GM18526 (cell line): Measurements from ENCODE around the gene SMC6.

Experiments used
- POLR2A ChIP-seq: IDR thresholded peaks from 3 replicates; pipeline ENCODE4 v1.6.1; 2011; ENCODE audit not compliant: insufficient read length; ENCODE audit errors: extremely low read depth

SMC6 gene

DNA sequence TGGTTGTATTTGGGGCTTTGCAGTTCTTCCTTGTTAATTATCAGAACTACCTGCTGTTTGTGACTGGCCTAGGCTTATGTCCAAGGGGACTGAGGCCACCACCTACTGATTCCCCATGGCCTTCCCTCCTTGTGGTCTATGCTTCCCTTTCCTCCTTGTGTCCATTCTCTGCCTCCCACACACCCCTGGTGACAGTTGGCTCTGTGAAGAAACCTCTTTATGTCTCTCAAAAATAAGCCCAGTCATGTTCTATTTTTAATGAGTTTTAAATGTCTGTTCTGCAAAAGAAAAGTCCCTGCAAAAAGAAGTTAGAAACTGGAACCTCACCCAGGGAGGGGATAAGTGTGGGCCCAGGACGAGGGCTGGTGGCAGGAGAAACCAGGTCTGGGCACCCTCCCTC lies 105.0 kb downstream of the SMC6 start:
- no peak for TF ChIP-seq POLR2A

GRCh38 chr2:17646838-17647701 lies 106.5 kb downstream of the SMC6 start:
- TF ChIP-seq POLR2A, result no peak

DNA sequence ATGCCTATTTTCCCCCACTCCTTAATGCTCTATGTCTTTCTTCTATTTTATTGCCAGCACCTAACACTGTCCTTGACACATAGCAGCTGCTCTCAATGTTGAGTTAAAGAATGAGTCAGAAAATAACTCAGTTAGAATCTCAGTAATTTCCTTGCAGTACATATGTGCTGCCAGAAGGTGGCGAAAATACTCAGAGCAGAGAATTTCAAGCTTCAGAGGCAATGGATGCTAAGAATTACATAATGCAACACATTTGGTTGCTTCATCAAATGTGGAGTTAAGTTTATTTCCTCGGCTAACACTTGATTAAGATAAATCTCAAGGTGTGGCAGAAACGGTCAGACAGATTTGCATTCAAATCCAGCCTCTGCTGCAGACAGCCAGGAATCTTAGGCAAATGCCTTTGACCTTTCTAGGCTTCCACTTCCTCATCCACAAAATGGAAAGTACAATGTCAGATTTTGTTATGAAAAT lies 107.5 kb downstream of the SMC6 start:
- no peak for TF ChIP-seq POLR2A

- no peak for TF ChIP-seq POLR2A
Observed at GRCh38 chr2:17644997-17645720, 108.5 kb downstream of the SMC6 start.

DNA sequence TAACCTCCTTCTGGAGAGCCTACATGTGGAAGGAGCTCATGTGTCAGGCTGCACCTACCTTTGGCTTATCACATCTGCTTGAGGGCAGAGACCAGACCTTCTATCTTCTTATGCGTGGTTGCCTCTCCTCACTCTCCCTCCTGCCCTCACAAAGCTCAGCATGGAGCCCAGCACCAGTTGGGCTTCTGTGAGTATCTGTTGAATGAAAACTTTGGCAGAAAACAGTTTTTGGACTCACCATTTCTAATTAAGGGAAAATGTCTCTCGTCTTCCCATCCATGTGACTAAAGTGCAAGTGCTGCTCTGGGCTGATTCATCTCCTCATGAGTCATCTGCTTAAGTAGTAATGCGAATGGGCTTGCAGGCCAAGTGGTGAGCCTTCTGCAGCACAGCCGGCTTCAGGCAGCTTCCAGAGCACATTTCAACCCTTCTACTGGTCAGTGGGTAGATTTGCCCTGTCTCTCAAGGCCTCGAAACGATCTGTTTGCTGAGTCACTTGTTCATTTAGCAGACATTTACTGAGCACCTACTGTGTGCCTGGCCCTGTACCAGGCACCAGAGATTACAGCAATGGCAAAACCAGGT lies 110.5 kb downstream of the SMC6 start:
- TF ChIP-seq POLR2A, result no peak

- TF ChIP-seq POLR2A, result no peak
Observed at GRCh38 chr2:17640406-17640805, 113.2 kb downstream of the SMC6 start.

DNA sequence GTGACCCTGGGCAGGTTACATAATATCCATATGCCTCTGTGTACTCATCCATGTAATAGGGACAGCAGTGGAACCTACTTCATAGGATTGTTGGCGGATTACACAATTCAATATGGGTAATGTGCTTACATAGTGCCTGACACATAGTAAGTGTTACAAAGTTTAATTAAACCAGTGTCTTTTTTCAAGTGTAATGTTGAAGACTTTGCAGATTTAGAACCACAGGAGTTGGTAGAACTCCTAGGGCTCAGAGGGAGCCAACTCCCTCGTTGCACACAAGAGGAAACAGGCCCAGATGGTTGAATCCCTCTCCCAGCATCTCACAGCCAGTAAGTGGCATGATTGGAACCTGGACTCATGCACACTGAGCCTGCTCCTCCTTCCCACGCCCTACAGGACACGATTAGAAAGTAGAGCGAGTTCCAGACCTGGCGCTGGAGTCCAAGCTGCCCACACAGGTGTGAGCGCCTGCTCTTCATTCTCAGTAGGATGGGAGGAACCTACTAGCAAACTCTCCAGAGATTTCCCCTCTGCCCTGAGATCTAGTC lies 115.3 kb downstream of the SMC6 start:
- no peak for TF ChIP-seq POLR2A

GRCh38 chr2:17637131-17637906 lies 116.3 kb downstream of the SMC6 start:
- TF ChIP-seq POLR2A, result no peak

- TF ChIP-seq POLR2A, result no peak
Observed at GRCh38 chr2:17636257-17636656, 117.4 kb downstream of the SMC6 start.

- no peak for TF ChIP-seq POLR2A
Observed at GRCh38 chr2:17634997-17635396, 118.6 kb downstream of the SMC6 start.

DNA sequence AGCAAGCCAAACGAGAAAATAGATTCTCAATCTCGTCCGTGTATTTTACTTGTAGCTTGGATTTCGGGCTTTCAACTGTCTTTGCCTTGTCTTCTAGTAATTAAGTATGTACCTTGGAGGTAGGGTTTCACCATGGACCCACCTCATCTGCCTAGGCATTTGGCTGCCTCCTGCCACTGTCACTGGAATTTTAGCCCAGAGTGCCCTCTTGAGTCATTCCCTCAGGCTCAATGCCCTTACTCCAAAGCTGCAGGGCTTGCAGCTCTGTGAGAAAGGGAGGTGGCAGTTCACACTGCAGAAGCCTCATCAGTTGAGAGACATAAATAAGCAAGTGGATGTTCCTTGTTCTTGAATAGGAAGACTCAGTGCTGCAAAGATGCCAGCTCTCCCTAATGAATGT lies 123.5 kb downstream of the SMC6 start:
- no peak for TF ChIP-seq POLR2A

DNA sequence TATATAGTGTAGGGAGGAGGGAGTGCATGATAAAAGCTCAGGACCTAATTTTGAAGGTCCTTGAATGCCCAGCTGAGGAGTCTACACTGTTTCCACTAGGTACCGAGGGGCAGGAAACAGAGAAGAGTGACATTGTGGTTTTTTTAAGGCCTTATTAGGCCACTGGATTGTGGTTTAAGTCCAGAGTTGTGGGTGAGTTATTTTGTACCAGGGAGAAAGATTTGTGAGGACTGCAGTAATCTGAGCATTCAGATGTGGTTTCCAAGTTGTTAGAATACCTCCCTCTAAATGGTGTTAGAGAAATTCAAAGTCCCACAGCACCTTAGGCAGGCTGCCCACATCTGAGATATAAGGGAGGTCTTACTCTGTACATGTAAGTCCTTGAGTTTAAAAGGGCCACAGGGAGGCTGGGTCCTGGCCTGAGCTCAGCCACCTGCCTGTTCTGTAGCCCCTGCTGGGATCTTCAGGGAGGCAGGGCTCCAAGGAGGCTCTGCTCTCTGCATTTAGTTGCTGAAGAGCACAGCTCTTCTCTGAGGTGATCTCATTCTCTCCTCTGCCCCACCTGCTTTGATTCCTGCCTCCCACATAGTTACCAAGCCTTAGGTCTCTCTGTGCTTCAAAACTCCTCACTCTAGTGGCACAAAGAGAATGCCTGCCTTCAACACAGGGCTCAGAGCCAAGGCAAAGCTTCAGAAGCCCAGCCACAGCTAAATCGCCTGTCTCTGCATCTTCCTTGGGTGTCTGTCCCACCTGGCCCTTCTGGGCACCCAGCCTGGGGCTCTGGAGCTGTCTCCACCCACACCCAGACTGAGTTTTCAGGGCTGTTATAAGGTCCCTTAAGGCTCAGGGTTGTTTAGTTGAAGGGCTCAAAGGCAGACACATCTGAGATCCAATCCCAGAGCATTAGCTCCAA lies 125.0 kb downstream of the SMC6 start:
- TF ChIP-seq POLR2A, result no peak

DNA sequence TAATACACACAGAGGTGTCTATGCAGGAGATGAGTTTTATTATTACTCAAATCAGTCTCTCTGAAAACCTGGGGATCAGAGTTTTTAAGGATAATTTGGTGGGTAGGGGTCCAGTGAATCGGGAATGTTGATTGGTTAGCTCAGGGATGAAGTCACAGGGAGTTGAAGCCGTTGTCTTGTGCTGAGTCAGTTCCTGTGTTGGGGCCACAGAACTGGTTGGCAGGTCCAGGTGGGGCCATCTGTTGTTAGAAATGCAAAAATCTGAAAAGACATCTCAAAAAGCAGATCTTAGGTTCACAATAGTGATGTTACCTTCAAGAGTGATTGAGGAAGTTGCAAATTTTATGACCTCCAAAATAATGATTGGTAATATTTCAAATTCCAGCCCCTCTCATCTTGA lies 126.2 kb downstream of the SMC6 start:
- TF ChIP-seq POLR2A, result no peak

DNA sequence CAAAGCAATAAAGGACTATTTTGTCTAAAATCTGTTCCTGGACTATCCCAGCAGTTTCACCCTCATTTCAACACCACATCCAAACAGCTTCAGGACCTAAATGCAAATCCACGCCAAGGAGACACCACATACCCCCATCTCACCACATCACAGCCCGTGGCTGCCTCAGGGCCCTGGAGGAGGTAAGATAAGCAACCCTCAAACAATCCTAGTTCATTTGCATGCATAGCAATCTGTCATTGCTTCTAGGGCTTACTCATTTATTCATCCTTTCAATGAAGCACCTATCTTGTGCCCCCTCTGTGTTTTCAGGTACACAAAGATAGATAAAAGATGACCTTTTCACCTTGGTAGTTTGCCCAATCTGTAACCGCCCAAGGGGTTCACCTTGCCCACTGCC lies 126.6 kb downstream of the SMC6 start:
- no peak for TF ChIP-seq POLR2A
